GM18951 (cell line): Measurements from ENCODE around the gene ZNF638.
"Not testable (repeated sequence)": the region's sequence is repeated elsewhere in the genome, so short reads cannot be mapped to it uniquely, and the experiment has no call there.

ENCODE experiments used
- POLR2A ChIP-seq: IDR thresholded peaks from 4 replicates; pipeline ENCODE4 v1.6.1; 2011; ENCODE audit warnings: mild to moderate bottlenecking; ENCODE audit not compliant: insufficient read length, insufficient read depth; ENCODE audit errors: extremely low read depth
- in situ Hi-C: fragments of 300-500 bp; cut with MboI; formaldehyde crosslinking; loops from one replicate; pipeline ENCODE4 v1.12.0; 2022; ENCODE audit warnings: low sequenced_read_pairs, mixed read lengths, inconsistent platforms; ENCODE audit not compliant: unreplicated experiment

Gene ZNF638

GRCh38 chr2:71402427-71402826 is 70.8 kb downstream of the ZNF638 start:
- in situ Hi-C loops: no loop called here
- TF ChIP-seq POLR2A: no peak

GRCh38 chr2:71409611-71410010 is 78.0 kb downstream of the ZNF638 start:
- TF ChIP-seq POLR2A: no peak
- in situ Hi-C loops: no loop called here

- in situ Hi-C loops: no loop called here
- TF ChIP-seq POLR2A: no peak
These were observed 79.1 kb downstream of the ZNF638 start for GRCh38 chr2:71410696-71411095.

- in situ Hi-C loops: not testable (repeated sequence)
These were observed 85.3 kb downstream of the ZNF638 start for GRCh38 chr2:71416866-71417265.

- in situ Hi-C loops: no loop called here
- TF ChIP-seq POLR2A: no peak
These were observed 86.0 kb downstream of the ZNF638 start for GRCh38 chr2:71417300-71418202.

GRCh38 chr2:71419145-71419544 is 87.6 kb downstream of the ZNF638 start:
- TF ChIP-seq POLR2A: no peak
- in situ Hi-C loops: no loop called here

- TF ChIP-seq POLR2A: no peak
- in situ Hi-C loops: no loop called here
These were observed 88.4 kb downstream of the ZNF638 start for GRCh38 chr2:71419976-71420375.

- no peak for TF ChIP-seq POLR2A
- in situ Hi-C loops: no loop called here
These were observed 91.2 kb downstream of the ZNF638 start for GRCh38 chr2:71422786-71423185.

- no peak for TF ChIP-seq POLR2A
- in situ Hi-C loops: no loop called here
These were observed 92.3 kb downstream of the ZNF638 start for GRCh38 chr2:71423817-71424420.

GRCh38 chr2:71426721-71427120 is 95.1 kb downstream of the ZNF638 start:
- in situ Hi-C loops: no loop called here
- no peak for TF ChIP-seq POLR2A

- in situ Hi-C loops: no loop called here
- no peak for TF ChIP-seq POLR2A
These were observed 97.1 kb downstream of the ZNF638 start for GRCh38 chr2:71428472-71429383.

- in situ Hi-C loops: not testable (repeated sequence)
These were observed 113.6 kb downstream of the ZNF638 start for GRCh38 chr2:71445142-71445541.

GRCh38 chr2:71446505-71446904 is 114.9 kb downstream of the ZNF638 start:
- in situ Hi-C loops: no loop called here
- TF ChIP-seq POLR2A: no peak

- TF ChIP-seq POLR2A: no peak
- in situ Hi-C loops: no loop called here
These were observed 117.8 kb downstream of the ZNF638 start for GRCh38 chr2:71449343-71449742.

GRCh38 chr2:71451705-71452104 is 120.1 kb downstream of the ZNF638 start:
- TF ChIP-seq POLR2A: no peak
- in situ Hi-C loops: no loop called here
